SK-N-SH treated with all-trans-retinoic acid at 6 μM for 48 hours (cell line): Measurements from ENCODE around the gene CDKN2AIPNL.

Experiments used
- BACH2 ChIP-seq: fragments of 250-450 bp; sonication (Bioruptor Pico); IDR thresholded peaks from 2 replicates; pipeline ENCODE4 v1.9.0; 2021; ENCODE audit warnings: mild to moderate bottlenecking, borderline replicate concordance
- CSDC2 ChIP-seq: fragments of 250-450 bp; sonication (Bioruptor Pico); IDR thresholded peaks from 2 replicates; pipeline ENCODE4 v1.5.0; 2020; ENCODE audit warnings: mild to moderate bottlenecking, moderate library complexity
- GLIS3 ChIP-seq: fragments of 250-450 bp; sonication (Bioruptor Pico); IDR thresholded peaks from 2 replicates; pipeline ENCODE4 v1.5.0; 2020; ENCODE audit warnings: mild to moderate bottlenecking, moderate library complexity
- OSR1 ChIP-seq: fragments of 250-450 bp; sonication (Bioruptor Pico); IDR thresholded peaks from 2 replicates; pipeline ENCODE4 v1.8.0; 2022; ENCODE audit warnings: moderate library complexity, mild to moderate bottlenecking, inconsistent platforms
- PATZ1 ChIP-seq: fragments of 250-450 bp; sonication (Bioruptor Pico); IDR thresholded peaks from 2 replicates; pipeline ENCODE4 v1.8.0; 2020; ENCODE audit warnings: mild to moderate bottlenecking, moderate library complexity, borderline replicate concordance
- POU6F1 ChIP-seq: fragments of 250-450 bp; sonication (Bioruptor Pico); IDR thresholded peaks from 2 replicates; pipeline ENCODE4 v1.8.0; 2021; ENCODE audit warnings: low read depth, mild to moderate bottlenecking, moderate library complexity, borderline replicate concordance
- RARB ChIP-seq: fragments of 250-450 bp; sonication (Bioruptor Pico); IDR thresholded peaks from 2 replicates; pipeline ENCODE4 v1.8.0; 2021; ENCODE audit warnings: mild to moderate bottlenecking, moderate library complexity
- SNAI2 ChIP-seq: fragments of 250-450 bp; sonication (Bioruptor Pico); IDR thresholded peaks from 2 replicates; pipeline ENCODE4 v1.5.0; 2020; ENCODE audit warnings: mild to moderate bottlenecking, moderate library complexity
- ZC3H10 ChIP-seq: fragments of 250-450 bp; sonication (Bioruptor Pico); IDR thresholded peaks from 2 replicates; pipeline ENCODE4 v1.5.1; 2021; ENCODE audit warnings: mild to moderate bottlenecking, moderate library complexity
- ZFP3 ChIP-seq: fragments of 250-450 bp; sonication (Bioruptor Pico); IDR thresholded peaks from 2 replicates; pipeline ENCODE4 v1.5.0; 2020; ENCODE audit warnings: mild to moderate bottlenecking, moderate library complexity
- ZFP30 ChIP-seq: fragments of 450-650 bp; formaldehyde crosslinking; IDR thresholded peaks from 2 replicates; pipeline ENCODE4 v1.5.0; 2022; ENCODE audit warnings: mild to moderate bottlenecking, moderate library complexity
- ZNF565 ChIP-seq: fragments of 450-650 bp; formaldehyde crosslinking; conservative IDR thresholded peaks from 2 replicates; pipeline ENCODE4 v1.5.0; 2020; ENCODE audit warnings: low read depth, mild to moderate bottlenecking, moderate library complexity
- ZNF70 ChIP-seq: fragments of 450-650 bp; formaldehyde crosslinking; IDR thresholded peaks from 2 replicates; pipeline ENCODE4 v1.5.0; 2020; ENCODE audit warnings: mild to moderate bottlenecking, moderate library complexity
- ZNF8 ChIP-seq: fragments of 450-650 bp; formaldehyde crosslinking; IDR thresholded peaks from 2 replicates; pipeline ENCODE4 v1.5.0; 2020; ENCODE audit warnings: mild to moderate bottlenecking, moderate library complexity

GRCh38 chr5:134387443-134387842 is 24.2 kb downstream of the CDKN2AIPNL start:
- no peak for TF ChIP-seq ZFP3
- TF ChIP-seq CSDC2 (CRISPR knock-in tag) = no peak
- TF ChIP-seq PATZ1 (CRISPR knock-in tag) = no peak
- no peak for TF ChIP-seq ZC3H10 (CRISPR knock-in tag)
- TF ChIP-seq SNAI2 (CRISPR knock-in tag) = no peak
- no peak for TF ChIP-seq POU6F1
- TF ChIP-seq GLIS3 (CRISPR knock-in tag) = no peak
- TF ChIP-seq ZFP30 = no peak
- TF ChIP-seq ZNF70 (CRISPR knock-in tag) = no peak
- TF ChIP-seq OSR1 (CRISPR knock-in tag) = no peak
- no peak for TF ChIP-seq RARB (CRISPR knock-in tag)
- no peak for TF ChIP-seq ZNF8 (CRISPR knock-in tag)
- no peak for TF ChIP-seq BACH2 (CRISPR knock-in tag)
- no peak for TF ChIP-seq ZNF565 (CRISPR knock-in tag)
